Fibroblast of lung (primary cell): ENCODE data around the gene CCDC92B. TPM values are rescaled to one million over a fixed set of nuclear protein-coding genes. Genes with fewer than 3 reads are reported as not detected.

Source experiments
- DNase-seq, 2 donors: peaks; one replicate each; pipeline versions ENCODE4 v3.0.0 to v3.0.0-alpha.2; 2010; ENCODE audit warnings: low read depth in 2 of 2
- H2AFZ ChIP-seq: 2 replicates; pipeline ENCODE4 v1.5.1; 2012; ENCODE audit warnings: low read length, control low read depth, inconsistent platforms
- H3K27ac ChIP-seq: 2 replicates; pipeline ENCODE4 v1.5.1; 2011; ENCODE audit warnings: low read length, control low read depth; ENCODE audit not compliant: insufficient read depth
- H3K27me3 ChIP-seq: 2 replicates; pipeline ENCODE4 v1.5.1; 2011; ENCODE audit warnings: mild to moderate bottlenecking, low read length; ENCODE audit not compliant: control insufficient read depth, insufficient read depth
- H3K36me3 ChIP-seq: 2 replicates; pipeline ENCODE4 v1.5.1; 2011; ENCODE audit warnings: low read length; ENCODE audit not compliant: control insufficient read depth, insufficient read depth
- H3K4me1 ChIP-seq: 2 replicates; pipeline ENCODE4 v1.5.1; 2011; ENCODE audit warnings: low read length; ENCODE audit not compliant: control insufficient read depth, insufficient read depth; ENCODE audit errors: extremely low read depth
- H3K4me2 ChIP-seq: 2 replicates; pipeline ENCODE4 v1.5.1; 2011; ENCODE audit warnings: low read length, control low read depth; ENCODE audit not compliant: insufficient read depth; ENCODE audit errors: extremely low read depth
- H3K4me3 ChIP-seq, 4 experiments: fragments of 200-600 bp in 1 of 4; sonication (generic) in 1 of 4; replicated peaks in 1 of 4; 2 replicates each; pipeline ENCODE4 v1.5.1; 2011 to 2016; ENCODE audit warnings: low read length in 4 of 4, low read depth in 3 of 4, mild to moderate bottlenecking in 3 of 4, control low read depth in 2 of 4, inconsistent platforms in 1 of 4, mixed read lengths in 1 of 4; ENCODE audit not compliant: insufficient read depth in 1 of 4; ENCODE audit errors: control extremely low read depth in 1 of 4
- H3K79me2 ChIP-seq: 2 replicates; pipeline ENCODE4 v1.5.1; 2012; ENCODE audit warnings: mild to moderate bottlenecking, low read length, inconsistent platforms; ENCODE audit not compliant: control insufficient read depth, insufficient read depth
- H3K9ac ChIP-seq: 2 replicates; pipeline ENCODE4 v1.5.1; 2011; ENCODE audit warnings: mild to moderate bottlenecking, low read length, control low read depth; ENCODE audit not compliant: insufficient read depth
- H3K9me3 ChIP-seq: 2 replicates; pipeline ENCODE4 v1.5.1; 2012; ENCODE audit warnings: low read depth, low read length; ENCODE audit not compliant: control insufficient read depth, insufficient read depth
- H4K20me1 ChIP-seq: 2 replicates; pipeline ENCODE4 v1.5.1; 2011; ENCODE audit warnings: low read length; ENCODE audit not compliant: control insufficient read depth, insufficient read depth; ENCODE audit errors: extremely low read depth
- EZH2 ChIP-seq: IDR thresholded peaks from 2 replicates; pipeline ENCODE4 v1.5.1; 2012; ENCODE audit warnings: low read length, control low read depth, mild to moderate bottlenecking; ENCODE audit errors: missing control alignments
- polyA plus RNA-seq, 2 donors: library from polyadenylated mRNA; depleted of rRNA in 1 of 2; stranded (reverse) in 1 of 2; unstranded in 1 of 2; fragments of >200 nt; gene quantifications; 2 replicates each; pipeline ENCODE4 v1.2.1, GENCODE V29; 2011 to 2012; ENCODE audit warnings: missing spikeins in 1 of 2
- total RNA-seq: library from RNA; depleted of rRNA; stranded (reverse); fragments of >200 nt; gene quantifications from 2 replicates; pipeline ENCODE4 v1.2.1, GENCODE V29; 2014
- TF ChIP-seq, protein P1 (sequence below), 2 donors: IDR thresholded peaks in 1 of 2; conservative IDR thresholded peaks in 1 of 2; 1 replicate in 1 of 2; 2 replicates in 1 of 2; pipeline ENCODE4 v1.5.1; 2011 to 2012; ENCODE audit warnings: low read length in 2 of 2, control low read depth in 1 of 2, inconsistent platforms in 1 of 2, low read depth in 1 of 2, mild to moderate bottlenecking in 1 of 2

Gene CCDC92B
- total and polyA plus RNA-seq, 2 donors (not counting 1 experiment from before 2014, with no cell fraction given), result not detected

DNA sequence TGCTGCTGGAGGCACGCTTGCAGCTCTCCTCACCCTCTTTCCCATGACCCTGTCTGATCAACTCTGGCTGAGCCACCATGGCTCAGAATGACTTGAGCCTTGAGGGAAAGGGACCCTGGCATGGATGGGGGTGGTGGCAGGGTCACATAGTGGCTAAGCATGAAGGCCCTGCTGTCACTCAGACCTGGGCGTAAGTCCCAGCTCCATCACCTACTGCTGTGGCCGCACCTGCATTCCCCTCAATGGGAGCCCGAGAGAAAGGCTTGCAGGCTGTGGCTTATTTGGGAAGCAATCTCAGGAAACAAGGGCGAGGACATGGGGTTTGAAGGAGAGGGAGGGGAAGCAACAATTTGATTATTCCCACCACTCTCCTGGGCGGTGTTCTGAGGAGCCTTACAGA, 29.0 kb upstream of the CCDC92B start:
- no peak for DNase-seq
- H3K79me2 ChIP-seq, result no peaks in the 10 kb centered on the region
- no peak overlapping the region for H3K4me3 ChIP-seq
- no peaks in the 10 kb centered on the region for H4K20me1 ChIP-seq
- H3K9me3 ChIP-seq, result no peaks in the 10 kb centered on the region
- H3K4me1 ChIP-seq, result no peaks in the 10 kb centered on the region
- H3K9ac ChIP-seq, result no peak overlapping the region
- no peak for TF ChIP-seq EZH2
- TF ChIP-seq, protein P1, sequence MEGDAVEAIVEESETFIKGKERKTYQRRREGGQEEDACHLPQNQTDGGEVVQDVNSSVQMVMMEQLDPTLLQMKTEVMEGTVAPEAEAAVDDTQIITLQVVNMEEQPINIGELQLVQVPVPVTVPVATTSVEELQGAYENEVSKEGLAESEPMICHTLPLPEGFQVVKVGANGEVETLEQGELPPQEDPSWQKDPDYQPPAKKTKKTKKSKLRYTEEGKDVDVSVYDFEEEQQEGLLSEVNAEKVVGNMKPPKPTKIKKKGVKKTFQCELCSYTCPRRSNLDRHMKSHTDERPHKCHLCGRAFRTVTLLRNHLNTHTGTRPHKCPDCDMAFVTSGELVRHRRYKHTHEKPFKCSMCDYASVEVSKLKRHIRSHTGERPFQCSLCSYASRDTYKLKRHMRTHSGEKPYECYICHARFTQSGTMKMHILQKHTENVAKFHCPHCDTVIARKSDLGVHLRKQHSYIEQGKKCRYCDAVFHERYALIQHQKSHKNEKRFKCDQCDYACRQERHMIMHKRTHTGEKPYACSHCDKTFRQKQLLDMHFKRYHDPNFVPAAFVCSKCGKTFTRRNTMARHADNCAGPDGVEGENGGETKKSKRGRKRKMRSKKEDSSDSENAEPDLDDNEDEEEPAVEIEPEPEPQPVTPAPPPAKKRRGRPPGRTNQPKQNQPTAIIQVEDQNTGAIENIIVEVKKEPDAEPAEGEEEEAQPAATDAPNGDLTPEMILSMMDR (conservative IDR thresholded peaks at IDR 0.05 in 1 of 2, IDR thresholded peaks at IDR 0.05 in 1 of 2; ENCODE audit: low read depth in 1 of 2, low read length in 2 of 2), result no peak
- peaks cover 12% of the 10 kb centered on the region for H3K27me3 ChIP-seq
- H3K36me3 ChIP-seq, result no peaks in the 10 kb centered on the region
- no peak overlapping the region for H3K4me2 ChIP-seq
- no peak overlapping the region for H3K27ac ChIP-seq
- no peak overlapping the region for H2AFZ ChIP-seq

DNA sequence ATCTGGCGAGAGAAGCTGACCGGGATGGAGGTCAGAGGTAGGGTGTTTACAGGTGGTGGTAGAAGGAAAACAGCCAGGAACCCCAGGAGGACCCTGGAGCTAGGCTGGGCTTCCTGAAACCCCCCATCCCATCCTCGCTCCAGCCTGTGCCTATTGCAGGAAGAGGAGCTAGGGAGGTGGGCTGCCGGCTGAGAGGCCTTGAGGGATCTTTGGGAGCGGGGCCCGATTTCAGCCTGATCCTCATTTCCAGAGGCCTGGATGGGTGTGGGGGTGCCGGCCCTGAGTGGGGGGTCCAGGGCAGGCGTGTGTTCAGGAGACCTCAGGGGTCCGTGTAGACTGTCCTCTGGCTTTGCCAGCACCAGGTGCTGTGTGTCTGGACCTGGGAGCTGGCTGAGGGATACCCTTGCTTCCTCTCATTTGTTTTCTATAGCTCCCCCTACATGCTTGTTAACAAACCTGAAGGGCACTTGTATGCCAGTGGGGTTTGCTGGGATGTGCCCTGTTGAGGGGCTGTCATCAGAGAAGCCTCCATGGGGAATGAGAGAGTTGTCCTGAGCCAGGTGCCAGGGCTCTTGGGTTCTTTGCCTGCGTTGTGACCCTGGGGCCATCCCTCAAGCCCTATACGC, 27.9 kb upstream of the CCDC92B start:
- no peak overlapping the region for H3K4me2 ChIP-seq
- no peaks in the 10 kb centered on the region for H3K4me1 ChIP-seq
- no peaks in the 10 kb centered on the region for H3K36me3 ChIP-seq
- H3K9ac ChIP-seq, result no peak overlapping the region
- H3K9me3 ChIP-seq, result no peaks in the 10 kb centered on the region
- H4K20me1 ChIP-seq, result no peaks in the 10 kb centered on the region
- no peaks in the 10 kb centered on the region for H3K79me2 ChIP-seq
- no peak overlapping the region for H3K27ac ChIP-seq
- peaks cover 12% of the 10 kb centered on the region for H3K27me3 ChIP-seq
- H3K4me3 ChIP-seq, result no peak overlapping the region
- DNase-seq, result no peak
- TF ChIP-seq, protein P1 (conservative IDR thresholded peaks at IDR 0.05 in 1 of 2, IDR thresholded peaks at IDR 0.05 in 1 of 2; ENCODE audit: low read depth in 1 of 2, low read length in 2 of 2), result no peak
- peak; percentile 67 for TF ChIP-seq EZH2
- no peak overlapping the region for H2AFZ ChIP-seq

DNA sequence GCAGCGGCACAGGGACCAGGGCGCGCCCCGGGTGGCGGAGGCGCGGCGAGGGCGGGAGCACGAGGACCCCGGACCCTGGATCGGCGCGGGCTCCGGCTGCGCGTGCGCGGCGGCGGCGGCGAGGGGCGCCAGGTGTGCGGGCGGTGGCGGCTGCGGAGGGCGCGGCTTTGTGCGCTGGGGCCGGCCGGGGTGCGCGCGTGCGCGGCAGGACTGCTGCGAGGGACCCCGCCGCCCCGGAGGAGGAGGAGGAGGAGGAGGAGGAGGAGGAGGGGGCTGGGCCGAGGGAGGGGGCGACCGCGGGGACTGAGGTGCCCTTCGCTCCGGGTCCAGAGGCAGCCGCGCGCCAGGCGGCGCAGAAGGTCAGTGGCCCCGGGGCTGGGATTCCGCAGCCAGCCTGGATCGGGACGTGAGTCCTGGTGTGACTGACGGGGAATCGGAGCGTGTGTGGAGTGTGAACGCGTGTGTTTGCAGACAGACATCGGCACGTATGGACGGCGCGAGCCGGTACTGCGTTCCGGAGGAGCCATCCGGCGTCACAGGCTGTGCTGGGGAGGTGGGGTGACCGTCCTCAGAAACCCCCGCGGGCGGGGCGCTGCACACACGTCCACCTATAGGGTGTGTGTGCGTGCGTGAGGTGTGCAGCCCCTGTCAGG, 27.3 kb upstream of the CCDC92B start:
- H3K4me1 ChIP-seq, result no peaks in the 10 kb centered on the region
- no peak overlapping the region for H2AFZ ChIP-seq
- no peaks in the 10 kb centered on the region for H3K9me3 ChIP-seq
- DNase-seq, result no peak
- no peak overlapping the region for H3K27ac ChIP-seq
- peak; percentile 81 for TF ChIP-seq EZH2
- TF ChIP-seq, protein P1 (conservative IDR thresholded peaks at IDR 0.05 in 1 of 2, IDR thresholded peaks at IDR 0.05 in 1 of 2; ENCODE audit: low read depth in 1 of 2, low read length in 2 of 2), result no peak
- H3K36me3 ChIP-seq, result no peaks in the 10 kb centered on the region
- H4K20me1 ChIP-seq, result no peaks in the 10 kb centered on the region
- no peak overlapping the region for H3K9ac ChIP-seq
- no peak overlapping the region for H3K4me3 ChIP-seq
- no peak overlapping the region for H3K4me2 ChIP-seq
- H3K79me2 ChIP-seq, result no peaks in the 10 kb centered on the region
- H3K27me3 ChIP-seq, result peaks cover 12% of the 10 kb centered on the region
